Liver (tissue), 9 donors: ENCODE measurements around the gene ALDH1A2. TPM values are rescaled to one million over a fixed set of nuclear protein-coding genes. Genes with fewer than 3 reads are reported as not detected.

Experiments used
- DNase-seq: peaks from one replicate; pipeline ENCODE4 v3.0.0-alpha.2; 2017; ENCODE audit warnings: low spot score
- H3K27ac ChIP-seq, 2 donors: one replicate each; pipeline ENCODE4 v1.7.0; 2013; ENCODE audit warnings: inconsistent platforms in 2 of 2, low read length in 2 of 2, control low read depth in 1 of 2, low read depth in 1 of 2, mild to moderate bottlenecking in 1 of 2
- H3K27me3 ChIP-seq, 4 donors: one replicate each; pipeline versions ENCODE4 v1.6.1 to v1.7.0; 2013; ENCODE audit warnings: low read length in 3 of 4, inconsistent platforms in 1 of 4, mild to moderate bottlenecking in 1 of 4, moderate library complexity in 1 of 4; ENCODE audit not compliant: control insufficient read depth in 4 of 4, insufficient read depth in 4 of 4
- H3K36me3 ChIP-seq, 4 donors: one replicate each; pipeline versions ENCODE4 v1.6.1 to v1.7.0; 2013; ENCODE audit warnings: low read length in 3 of 4, mild to moderate bottlenecking in 3 of 4, low read depth in 1 of 4, moderate library complexity in 1 of 4; ENCODE audit not compliant: control insufficient read depth in 4 of 4, insufficient read depth in 3 of 4
- H3K4me1 ChIP-seq, 4 donors: one replicate each; pipeline versions ENCODE4 v1.6.1 to v1.7.0; 2013; ENCODE audit warnings: low read length in 3 of 4, mild to moderate bottlenecking in 3 of 4, moderate library complexity in 1 of 4; ENCODE audit not compliant: control insufficient read depth in 4 of 4, insufficient read depth in 4 of 4
- H3K4me3 ChIP-seq, 3 donors: one replicate each; pipeline versions ENCODE4 v1.6.1 to v1.7.0; 2013; ENCODE audit warnings: low read length in 3 of 3, control low read depth in 1 of 3, low read depth in 1 of 3, mild to moderate bottlenecking in 1 of 3
- H3K9ac ChIP-seq, 2 donors: one replicate each; pipeline ENCODE4 v1.7.0; 2013; ENCODE audit warnings: low read length in 2 of 2, mild to moderate bottlenecking in 2 of 2, moderate library complexity in 2 of 2, control low read depth in 1 of 2, low read depth in 1 of 2
- H3K9me3 ChIP-seq, 4 donors: one replicate each; pipeline versions ENCODE4 v1.6.1 to v1.7.0; 2013; ENCODE audit warnings: low read length in 3 of 4; ENCODE audit not compliant: control insufficient read depth in 4 of 4
- CTCF ChIP-seq: fragments of 150-350 bp; IDR thresholded peaks from 2 replicates; pipeline ENCODE4 v1.5.1; 2017; ENCODE audit warnings: improper control_type of control experiment, low read depth, low read length; ENCODE audit not compliant: missing input control
- EGR1 ChIP-seq, 2 donors: IDR thresholded peaks; 2 replicates each; pipeline ENCODE4 v1.6.1; 2016 to 2018; ENCODE audit warnings: antibody characterized with exemption in 2 of 2, low read depth in 2 of 2
- FOXA1 ChIP-seq: IDR thresholded peaks from 2 replicates; pipeline ENCODE4 v1.6.1; 2016; ENCODE audit warnings: antibody characterized with exemption
- FOXA2 ChIP-seq: IDR thresholded peaks from 2 replicates; pipeline ENCODE4 v1.6.1; 2016; ENCODE audit warnings: antibody characterized with exemption
- GABPA ChIP-seq, 2 donors: IDR thresholded peaks in 1 of 2; conservative IDR thresholded peaks in 1 of 2; 2 replicates each; pipeline ENCODE4 v1.6.1; 2016; ENCODE audit warnings: antibody characterized with exemption in 2 of 2, mild to moderate bottlenecking in 1 of 2, moderate library complexity in 1 of 2
- HNF4A ChIP-seq, 2 donors: conservative IDR thresholded peaks; 2 replicates each; pipeline ENCODE4 v1.6.1; 2016; ENCODE audit warnings: antibody characterized with exemption in 2 of 2, mild to moderate bottlenecking in 2 of 2
- JUND ChIP-seq, 2 donors: IDR thresholded peaks; 2 replicates each; pipeline ENCODE4 v1.6.1; 2016; ENCODE audit warnings: antibody characterized with exemption in 2 of 2
- NR2F2 ChIP-seq: IDR thresholded peaks from 2 replicates; pipeline ENCODE4 v1.6.1; 2016; ENCODE audit warnings: antibody characterized with exemption
- RAD21 ChIP-seq, 2 donors: IDR thresholded peaks; 2 replicates each; pipeline ENCODE4 v1.6.1; 2016; ENCODE audit warnings: antibody characterized with exemption in 2 of 2, mild to moderate bottlenecking in 2 of 2
- SP1 ChIP-seq: IDR thresholded peaks from 2 replicates; pipeline ENCODE4 v1.6.1; 2018; ENCODE audit warnings: antibody characterized with exemption, mild to moderate bottlenecking
- TAF1 ChIP-seq: conservative IDR thresholded peaks from 2 replicates; pipeline ENCODE4 v1.6.1; 2016; ENCODE audit warnings: antibody characterized with exemption, mild to moderate bottlenecking
- YY1 ChIP-seq: IDR thresholded peaks from 2 replicates; pipeline ENCODE4 v1.6.1; 2016; ENCODE audit warnings: antibody characterized with exemption, mild to moderate bottlenecking
- WGBS: extraction: QIAGEN DNeasy Blood & Tissue Kit; methylation state at CpG from one replicate; pipeline ENCODE4 v1.1.7; 2013; 5-methylcytosine and 5-hydroxymethylcytosine counted together
- polyA plus RNA-seq, 2 donors: library from polyadenylated mRNA; stranded (reverse) in 1 of 2; unstranded in 1 of 2; fragments of 200-250 nt in 1 of 2; fragments of >200 nt in 1 of 2; fragmentation: Nextera tagmentation in 1 of 2; extraction: Ambion mirVana in 1 of 2; gene quantifications; one replicate each; pipeline versions ENCODE4 v1.2.1 to v1.2.3, GENCODE V29; 2013 to 2015
- total RNA-seq, 2 donors: library from RNA; depleted of rRNA; stranded (reverse); fragments of >200 nt; gene quantifications; one replicate each; pipeline ENCODE4 v1.2.3, GENCODE V29; 2014
- TF ChIP-seq, protein P1 (sequence below): IDR thresholded peaks from 2 replicates; pipeline ENCODE4 v1.6.1; 2016; ENCODE audit warnings: antibody characterized with exemption
- TF ChIP-seq, protein P2 (sequence below): IDR thresholded peaks from 2 replicates; pipeline ENCODE4 v1.6.1; 2016; ENCODE audit warnings: antibody characterized with exemption
- TF ChIP-seq, protein P3 (sequence below): IDR thresholded peaks from 2 replicates; pipeline ENCODE4 v1.6.1; 2016; ENCODE audit warnings: antibody characterized with exemption
- donor health status: healthy.
- donor health status: healthy.
- donor health status: healthy.
- donor health status: healthy.
- donor health status: healthy.

Gene ALDH1A2
- total and polyA plus RNA-seq, 4 donors, result 1.2 to 22.7 (median 14.0) TPM

DNA sequence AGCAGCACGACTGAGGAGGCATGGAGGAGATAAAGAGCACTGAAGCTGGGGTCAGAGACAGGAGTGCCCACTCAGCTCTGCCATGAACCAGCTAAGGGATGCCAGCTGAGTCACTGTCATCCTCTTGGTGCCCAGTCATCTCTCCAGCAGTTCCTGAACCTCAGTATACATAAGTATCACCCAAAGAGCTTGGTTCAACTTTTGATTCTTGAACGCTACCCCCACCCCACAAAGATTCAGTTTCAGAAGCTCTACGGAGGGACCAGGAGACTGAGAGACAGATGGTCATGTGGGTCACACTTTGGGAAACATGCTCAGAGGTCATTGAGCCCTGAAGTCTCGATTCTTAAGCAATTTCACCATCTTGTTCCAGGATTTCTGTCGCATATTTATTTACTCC is 108.4 kb downstream of the ALDH1A2 start (continued):
- no peak for TF ChIP-seq CTCF
- TF ChIP-seq, protein P1, sequence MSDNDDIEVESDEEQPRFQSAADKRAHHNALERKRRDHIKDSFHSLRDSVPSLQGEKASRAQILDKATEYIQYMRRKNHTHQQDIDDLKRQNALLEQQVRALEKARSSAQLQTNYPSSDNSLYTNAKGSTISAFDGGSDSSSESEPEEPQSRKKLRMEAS, result no peak
- TF ChIP-seq, protein P2, sequence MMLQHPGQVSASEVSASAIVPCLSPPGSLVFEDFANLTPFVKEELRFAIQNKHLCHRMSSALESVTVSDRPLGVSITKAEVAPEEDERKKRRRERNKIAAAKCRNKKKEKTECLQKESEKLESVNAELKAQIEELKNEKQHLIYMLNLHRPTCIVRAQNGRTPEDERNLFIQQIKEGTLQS, result no peak
- no peak for TF ChIP-seq GABPA (IDR thresholded peaks at IDR 0.05 in 1 of 2, conservative IDR thresholded peaks at IDR 0.05 in 1 of 2)
- no peak for TF ChIP-seq YY1
- TF ChIP-seq FOXA1, result no peak
- TF ChIP-seq HNF4A (conservative IDR thresholded peaks at IDR 0.05), result no peak
- TF ChIP-seq SP1, result no peak
- no peak for TF ChIP-seq NR2F2

DNA sequence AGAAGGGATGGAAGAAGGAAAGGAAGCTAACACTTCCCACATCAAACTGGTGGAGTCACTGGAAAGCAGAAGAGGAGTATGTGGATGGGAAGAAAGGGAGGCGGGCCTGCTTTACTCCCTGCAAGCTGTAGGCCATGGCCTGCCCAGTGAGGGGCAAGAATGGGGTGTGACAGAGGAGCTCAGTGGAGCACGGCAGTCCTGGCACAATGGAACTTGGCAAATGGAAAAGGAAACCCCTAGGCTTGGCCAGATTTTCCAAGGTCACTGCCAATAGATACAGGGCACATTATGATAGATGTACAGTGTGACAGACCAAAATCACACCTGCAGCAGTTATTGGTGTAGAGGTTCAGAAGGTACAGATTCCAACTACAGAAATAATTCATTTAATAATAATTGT is 111.6 kb downstream of the ALDH1A2 start:
- 84% methylated on average over 2 of the region's 2 CpGs for WGBS
- H3K4me1 ChIP-seq, result no peaks in the 10 kb centered on the region
- TF ChIP-seq FOXA2, result no peak
- TF ChIP-seq EGR1 (IDR thresholded peaks at IDR 0.05; ENCODE audit: low read depth in 2 of 2), result no peak
- TF ChIP-seq, protein P1, result no peak
- TF ChIP-seq RAD21 (IDR thresholded peaks at IDR 0.05), result no peak
- no peak for TF ChIP-seq JUND (IDR thresholded peaks at IDR 0.05)
- TF ChIP-seq SP1, result no peak
- no peak for TF ChIP-seq TAF1
- TF ChIP-seq, protein P3, sequence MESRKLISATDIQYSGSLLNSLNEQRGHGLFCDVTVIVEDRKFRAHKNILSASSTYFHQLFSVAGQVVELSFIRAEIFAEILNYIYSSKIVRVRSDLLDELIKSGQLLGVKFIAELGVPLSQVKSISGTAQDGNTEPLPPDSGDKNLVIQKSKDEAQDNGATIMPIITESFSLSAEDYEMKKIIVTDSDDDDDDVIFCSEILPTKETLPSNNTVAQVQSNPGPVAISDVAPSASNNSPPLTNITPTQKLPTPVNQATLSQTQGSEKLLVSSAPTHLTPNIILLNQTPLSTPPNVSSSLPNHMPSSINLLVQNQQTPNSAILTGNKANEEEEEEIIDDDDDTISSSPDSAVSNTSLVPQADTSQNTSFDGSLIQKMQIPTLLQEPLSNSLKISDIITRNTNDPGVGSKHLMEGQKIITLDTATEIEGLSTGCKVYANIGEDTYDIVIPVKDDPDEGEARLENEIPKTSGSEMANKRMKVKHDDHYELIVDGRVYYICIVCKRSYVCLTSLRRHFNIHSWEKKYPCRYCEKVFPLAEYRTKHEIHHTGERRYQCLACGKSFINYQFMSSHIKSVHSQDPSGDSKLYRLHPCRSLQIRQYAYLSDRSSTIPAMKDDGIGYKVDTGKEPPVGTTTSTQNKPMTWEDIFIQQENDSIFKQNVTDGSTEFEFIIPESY, result no peak
- no peak for TF ChIP-seq CTCF

More for the DNA sequence above, 111.6 kb downstream of the ALDH1A2 start:
- H3K27me3 ChIP-seq, result no peaks in the 10 kb centered on the region
- H3K4me3 ChIP-seq, result no peak overlapping the region
- H3K9me3 ChIP-seq, result no peaks in the 10 kb centered on the region
- H3K9ac ChIP-seq, result no peak overlapping the region
- H3K36me3 ChIP-seq, result no peaks in the 10 kb centered on the region
- no peak overlapping the region for H3K27ac ChIP-seq
- DNase-seq, result no peak
